Cardiac fibroblast (primary cell): Measurements from ENCODE around the gene RAB5B.

Experiments used
- DNase-seq, 2 donors: peaks; one replicate each; pipeline versions ENCODE4 v3.0.0 to v3.0.0-alpha.2; 2010; ENCODE audit warnings: low read depth in 2 of 2
- H3K4me3 ChIP-seq, 2 donors: replicated peaks in 1 of 2; 1 replicate in 1 of 2; 2 replicates in 1 of 2; pipeline ENCODE4 v1.5.1; 2011; ENCODE audit warnings: low read depth in 2 of 2, low read length in 2 of 2, mild to moderate bottlenecking in 2 of 2, moderate library complexity in 1 of 2
- TF ChIP-seq, protein P1 (sequence below): IDR thresholded peaks from one replicate; pipeline ENCODE4 v1.5.1; 2011; ENCODE audit warnings: low read depth, mild to moderate bottlenecking, low read length, inconsistent platforms

Gene RAB5B

DNA sequence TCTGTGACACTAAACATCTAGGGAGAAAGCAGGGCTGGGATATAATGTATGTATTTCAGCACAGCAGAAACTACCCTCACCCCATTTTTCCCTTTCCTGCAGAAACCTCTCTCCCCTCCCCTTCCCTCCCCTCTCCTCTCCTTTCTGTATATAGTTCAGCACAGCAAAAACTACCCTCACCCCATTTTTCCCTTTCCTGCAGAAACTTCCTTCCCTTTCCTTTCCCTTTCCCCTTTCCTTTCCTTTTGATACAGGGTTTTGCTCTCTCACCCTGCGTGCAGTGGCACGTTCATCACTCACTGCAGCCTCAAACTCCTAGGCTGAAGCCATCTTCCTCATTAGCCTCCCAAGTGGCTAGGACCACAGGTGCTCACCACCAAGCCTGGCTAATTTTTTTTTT lies 10.1 kb upstream of the RAB5B start:
- H3K4me3 ChIP-seq = no peak overlapping the region
- DNase-seq = no peak
- TF ChIP-seq, protein P1, sequence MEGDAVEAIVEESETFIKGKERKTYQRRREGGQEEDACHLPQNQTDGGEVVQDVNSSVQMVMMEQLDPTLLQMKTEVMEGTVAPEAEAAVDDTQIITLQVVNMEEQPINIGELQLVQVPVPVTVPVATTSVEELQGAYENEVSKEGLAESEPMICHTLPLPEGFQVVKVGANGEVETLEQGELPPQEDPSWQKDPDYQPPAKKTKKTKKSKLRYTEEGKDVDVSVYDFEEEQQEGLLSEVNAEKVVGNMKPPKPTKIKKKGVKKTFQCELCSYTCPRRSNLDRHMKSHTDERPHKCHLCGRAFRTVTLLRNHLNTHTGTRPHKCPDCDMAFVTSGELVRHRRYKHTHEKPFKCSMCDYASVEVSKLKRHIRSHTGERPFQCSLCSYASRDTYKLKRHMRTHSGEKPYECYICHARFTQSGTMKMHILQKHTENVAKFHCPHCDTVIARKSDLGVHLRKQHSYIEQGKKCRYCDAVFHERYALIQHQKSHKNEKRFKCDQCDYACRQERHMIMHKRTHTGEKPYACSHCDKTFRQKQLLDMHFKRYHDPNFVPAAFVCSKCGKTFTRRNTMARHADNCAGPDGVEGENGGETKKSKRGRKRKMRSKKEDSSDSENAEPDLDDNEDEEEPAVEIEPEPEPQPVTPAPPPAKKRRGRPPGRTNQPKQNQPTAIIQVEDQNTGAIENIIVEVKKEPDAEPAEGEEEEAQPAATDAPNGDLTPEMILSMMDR = no peak

DNA sequence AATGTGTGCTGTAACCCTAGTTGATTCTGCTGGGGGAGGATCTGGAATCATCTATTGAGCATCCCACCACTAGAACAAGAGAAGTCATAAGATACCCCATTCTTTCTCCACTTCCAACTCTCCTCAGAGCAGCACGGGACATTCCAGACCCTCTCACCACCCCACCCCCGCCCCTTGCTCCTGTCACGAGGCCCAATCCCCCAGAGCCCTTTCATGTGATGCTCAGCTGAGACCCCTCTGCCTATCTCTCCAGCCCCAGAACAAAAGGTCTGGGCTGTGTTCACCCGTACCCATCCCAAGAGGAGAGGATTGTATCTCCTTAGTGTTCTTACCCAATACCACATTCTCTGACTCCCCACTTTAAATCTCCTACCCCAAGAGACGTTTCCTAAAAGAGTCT lies 8.6 kb upstream of the RAB5B start:
- no peak overlapping the region for H3K4me3 ChIP-seq
- TF ChIP-seq, protein P1 = no peak
- no peak for DNase-seq

DNA sequence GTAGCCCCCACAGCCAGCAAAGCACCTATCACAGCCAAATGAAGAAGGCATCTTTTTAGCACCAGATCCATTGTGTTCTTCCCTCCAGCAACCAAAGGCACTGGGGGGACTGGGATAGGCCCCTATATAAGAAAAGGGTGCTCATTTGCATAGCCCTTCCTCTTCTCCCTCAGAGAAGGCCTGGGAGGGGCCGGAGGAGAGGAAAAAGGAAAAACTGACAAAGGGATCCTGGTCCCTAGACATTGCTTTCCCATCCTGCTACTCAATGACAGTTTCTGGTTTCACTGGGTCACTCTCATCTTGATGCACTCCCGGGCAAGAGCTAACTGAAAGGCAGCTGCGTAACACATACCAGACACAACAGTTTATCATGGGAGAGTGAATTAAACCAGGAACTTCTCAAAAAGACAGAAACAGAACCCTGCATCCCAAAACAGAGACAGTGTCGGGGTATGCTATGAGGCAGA lies 7.9 kb upstream of the RAB5B start, which contains the start of gene PMEL:
TSS of gene PMEL (minus strand) at position 102 of the 467 bp plus-strand sequence. CDS start at position 71, 31 bp downstream.
- DNase-seq = no peak

DNA sequence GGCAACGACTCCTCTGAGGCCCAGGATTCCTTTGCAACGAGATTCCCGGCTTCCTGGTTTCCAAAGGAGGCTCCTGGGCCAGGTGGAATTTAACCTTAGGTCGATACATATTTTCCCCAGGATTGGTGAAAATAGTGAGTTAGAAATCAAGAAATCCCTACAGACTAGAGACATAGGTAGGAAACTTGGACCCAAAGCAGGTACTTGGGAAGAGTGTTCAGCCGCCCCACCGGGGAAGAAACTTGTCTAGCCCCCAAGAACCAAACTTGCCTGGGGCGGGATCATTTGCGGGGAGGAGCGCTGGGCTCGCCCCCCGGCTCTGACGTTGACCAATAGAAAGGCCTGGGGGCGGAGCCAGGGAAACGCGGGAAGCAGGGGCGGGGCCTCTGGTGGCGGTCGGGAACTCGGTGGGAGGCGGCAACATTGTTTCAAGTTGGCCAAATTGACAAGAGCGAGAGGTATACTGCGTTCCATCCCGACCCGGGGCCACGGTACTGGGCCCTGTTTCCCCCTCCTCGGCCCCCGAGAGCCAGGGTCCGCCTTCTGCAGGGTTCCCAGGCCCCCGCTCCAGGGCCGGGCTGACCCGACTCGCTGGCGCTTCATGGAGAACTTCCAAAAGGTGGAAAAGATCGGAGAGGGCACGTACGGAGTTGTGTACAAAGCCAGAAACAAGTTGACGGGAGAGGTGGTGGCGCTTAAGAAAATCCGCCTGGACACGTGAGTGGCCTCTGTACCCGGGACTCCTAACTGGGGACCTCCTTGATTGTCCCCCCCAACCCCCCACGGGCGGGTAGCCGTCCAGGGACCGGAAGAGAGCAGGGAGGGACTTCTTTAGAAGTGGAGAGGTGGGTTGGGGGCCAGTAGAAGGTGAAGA lies 7.2 kb upstream of the RAB5B start, which contains the start of gene CDK2:
TSS of gene CDK2 (plus strand) at position 423 of the 874 bp plus-strand sequence. CDS start at position 602, 179 bp downstream.
- peak; percentile 78 to 79 for DNase-seq
- peak within 1 kb of the TSS; percentile 89 to 94 for H3K4me3 ChIP-seq
- TF ChIP-seq, protein P1 = no peak

More for the DNA sequence above, 7.9 kb upstream of the RAB5B start, which contains the start of gene PMEL:
- peak within 1 kb of the TSS; percentile 89 to 94 for H3K4me3 ChIP-seq
- TF ChIP-seq, protein P1 = no peak

DNA sequence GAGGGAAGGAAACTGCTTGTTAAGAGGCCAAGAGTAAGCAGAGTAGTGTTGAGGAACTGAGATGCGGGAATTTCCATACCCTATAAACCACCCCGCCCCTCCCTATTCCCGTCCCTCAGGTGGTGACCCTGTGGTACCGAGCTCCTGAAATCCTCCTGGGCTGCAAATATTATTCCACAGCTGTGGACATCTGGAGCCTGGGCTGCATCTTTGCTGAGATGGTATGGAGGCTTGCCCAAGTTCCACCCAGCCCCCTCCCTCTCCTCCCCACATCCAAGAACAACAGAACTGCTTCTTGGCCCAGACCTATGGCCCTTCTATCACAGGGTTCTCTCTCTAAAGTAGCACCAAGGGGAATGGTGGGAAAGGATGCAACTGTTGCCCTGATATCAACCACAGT lies 4.5 kb upstream of the RAB5B start:
- no peak overlapping the region for H3K4me3 ChIP-seq
- TF ChIP-seq, protein P1 = no peak
- no peak for DNase-seq

DNA sequence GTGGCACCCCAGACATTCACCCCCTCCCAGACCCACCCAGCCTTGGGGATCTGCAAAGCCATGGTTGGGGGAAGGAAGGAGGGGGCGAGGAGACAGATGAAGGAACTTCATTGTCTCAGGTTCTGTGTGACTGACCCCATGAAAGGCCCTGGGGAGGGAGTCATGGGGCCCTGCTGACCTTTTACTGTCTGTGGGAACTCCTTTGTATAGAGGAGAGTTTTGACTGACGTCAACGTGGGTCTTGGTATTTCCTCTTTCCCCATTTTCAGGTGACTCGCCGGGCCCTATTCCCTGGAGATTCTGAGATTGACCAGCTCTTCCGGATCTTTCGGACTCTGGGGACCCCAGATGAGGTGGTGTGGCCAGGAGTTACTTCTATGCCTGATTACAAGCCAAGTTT lies 3.1 kb upstream of the RAB5B start:
- TF ChIP-seq, protein P1 = no peak
- peak; percentile 60 to 90 for DNase-seq
- no peak overlapping the region for H3K4me3 ChIP-seq
